PFSK-1 (cell line): Measurements from ENCODE around the gene COL12A1.

Experiments
- POLR2AphosphoS5 ChIP-seq: IDR thresholded peaks from 2 replicates; pipeline ENCODE4 v1.6.1; 2012; ENCODE audit warnings: low read depth, mild to moderate bottlenecking, control low read depth, low read length, moderate library complexity
- TAF1 ChIP-seq: IDR thresholded peaks from 2 replicates; pipeline ENCODE4 v1.6.1; 2012; ENCODE audit warnings: low read length, control low read depth, borderline replicate concordance; ENCODE audit not compliant: insufficient read depth
- TF ChIP-seq, protein P1 (sequence below), 2 experiments: IDR thresholded peaks; 2 replicates each; pipeline versions ENCODE4 v1.6.1 to v1.8.0; 2011 to 2012; ENCODE audit warnings: low read depth in 2 of 2, low read length in 2 of 2, control low read depth in 1 of 2, inconsistent platforms in 1 of 2, mild to moderate bottlenecking in 1 of 2, moderate library complexity in 1 of 2; ENCODE audit not compliant: insufficient read depth in 1 of 2

DNA sequence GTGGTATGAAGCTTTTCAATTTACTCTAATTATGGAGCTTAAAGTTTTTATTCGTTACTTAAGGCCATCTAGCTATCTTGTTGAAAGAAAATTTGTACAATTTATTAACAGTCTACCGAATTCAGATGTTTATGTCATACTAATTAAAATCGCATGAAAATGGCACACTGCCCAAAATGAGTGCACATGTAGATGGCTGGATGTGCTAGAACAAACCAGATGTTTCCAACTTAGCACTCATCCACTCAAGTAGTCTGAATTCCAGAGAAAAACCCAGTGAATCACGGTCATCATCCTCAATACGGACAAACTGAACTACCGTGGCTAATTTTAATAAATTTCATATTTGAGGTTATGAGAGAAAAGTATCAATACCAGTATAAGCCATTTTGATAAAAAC is 70.4 kb downstream of the COL12A1 start:
- TF ChIP-seq POLR2AphosphoS5: no peak
- no peak for TF ChIP-seq TAF1
- TF ChIP-seq, protein P1, sequence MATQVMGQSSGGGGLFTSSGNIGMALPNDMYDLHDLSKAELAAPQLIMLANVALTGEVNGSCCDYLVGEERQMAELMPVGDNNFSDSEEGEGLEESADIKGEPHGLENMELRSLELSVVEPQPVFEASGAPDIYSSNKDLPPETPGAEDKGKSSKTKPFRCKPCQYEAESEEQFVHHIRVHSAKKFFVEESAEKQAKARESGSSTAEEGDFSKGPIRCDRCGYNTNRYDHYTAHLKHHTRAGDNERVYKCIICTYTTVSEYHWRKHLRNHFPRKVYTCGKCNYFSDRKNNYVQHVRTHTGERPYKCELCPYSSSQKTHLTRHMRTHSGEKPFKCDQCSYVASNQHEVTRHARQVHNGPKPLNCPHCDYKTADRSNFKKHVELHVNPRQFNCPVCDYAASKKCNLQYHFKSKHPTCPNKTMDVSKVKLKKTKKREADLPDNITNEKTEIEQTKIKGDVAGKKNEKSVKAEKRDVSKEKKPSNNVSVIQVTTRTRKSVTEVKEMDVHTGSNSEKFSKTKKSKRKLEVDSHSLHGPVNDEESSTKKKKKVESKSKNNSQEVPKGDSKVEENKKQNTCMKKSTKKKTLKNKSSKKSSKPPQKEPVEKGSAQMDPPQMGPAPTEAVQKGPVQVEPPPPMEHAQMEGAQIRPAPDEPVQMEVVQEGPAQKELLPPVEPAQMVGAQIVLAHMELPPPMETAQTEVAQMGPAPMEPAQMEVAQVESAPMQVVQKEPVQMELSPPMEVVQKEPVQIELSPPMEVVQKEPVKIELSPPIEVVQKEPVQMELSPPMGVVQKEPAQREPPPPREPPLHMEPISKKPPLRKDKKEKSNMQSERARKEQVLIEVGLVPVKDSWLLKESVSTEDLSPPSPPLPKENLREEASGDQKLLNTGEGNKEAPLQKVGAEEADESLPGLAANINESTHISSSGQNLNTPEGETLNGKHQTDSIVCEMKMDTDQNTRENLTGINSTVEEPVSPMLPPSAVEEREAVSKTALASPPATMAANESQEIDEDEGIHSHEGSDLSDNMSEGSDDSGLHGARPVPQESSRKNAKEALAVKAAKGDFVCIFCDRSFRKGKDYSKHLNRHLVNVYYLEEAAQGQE (IDR thresholded peaks at IDR 0.05; ENCODE audit: insufficient read depth in 1 of 2, low read depth in 2 of 2, low read length in 2 of 2): no peak
